HepG2 (cell line): ENCODE results near the gene ZNF667. TPM values are rescaled to one million over a fixed set of nuclear protein-coding genes. Genes with fewer than 3 reads are reported as not detected.

Experiments
- ATAC-seq: fragments of 200-7000 bp; cut with Tn5 transposase; 3 replicates; pipeline ENCODE4 v1.9.1; 2020; ENCODE audit warnings: mild to moderate bottlenecking, moderate library complexity
- Bru-seq: library from RNA; stranded (reverse); fragments of 400-500 nt; gene quantifications from one replicate; lab custom pipeline; 2021; lab: Mats Ljungman, UMichigan
- BruChase-seq, 2 experiments: library from RNA; stranded (reverse); fragments of 400-500 nt; gene quantifications; one replicate each; lab custom pipeline; 2021; lab: Mats Ljungman, UMichigan
- BruUV-seq: library from RNA; stranded (reverse); fragments of 400-500 nt; replicated peaks from 2 replicates; lab custom pipeline; 2021; lab: Mats Ljungman, UMichigan
- CTCF ChIA-PET: fragments of 300-600 bp; formaldehyde crosslinking; extraction: SDS; loops from one replicate; lab custom pipeline; 2021; ENCODE audit warnings: low total read pairs, inconsistent platforms, low intra/inter-chr PET ratio; lab: Yijun Ruan, JAX
- POLR2A ChIA-PET: fragments of 350-600 bp; sonication (Branson Sonifier 250); formaldehyde crosslinking; loops from one replicate; lab custom pipeline; 2020; ENCODE audit warnings: antibody characterized with exemption, inconsistent platforms; lab: Yijun Ruan, JAX
- DNase-seq: peaks from one replicate; pipeline ENCODE4 v3.0.0-alpha.2; 2015; ENCODE audit warnings: low spot score
- FAIRE-seq: peaks from 3 replicates; lab custom pipeline; 2011; peaks lifted over from hg19 to GRCh38; lab: Jason Lieb, UNC
- H2AFZ ChIP-seq: one replicate; pipeline ENCODE4 v1.6.1; 2011; ENCODE audit warnings: low read length, inconsistent platforms
- H3K27ac ChIP-seq: fragments of 300-600 bp; 3 replicates; pipeline ENCODE4 v1.8.0; 2011; ENCODE audit warnings: mixed run types, mild to moderate bottlenecking, mixed read lengths, low read length, inconsistent platforms; ENCODE audit not compliant: insufficient read depth; ENCODE audit errors: extremely low read length
- H3K27me3 ChIP-seq, 2 experiments: fragments of 200-600 bp in 1 of 2; 2 replicates in 1 of 2; 3 replicates in 1 of 2; pipeline versions ENCODE4 v1.6.0 to v1.8.0; 2011; ENCODE audit warnings: low read length in 2 of 2, mild to moderate bottlenecking in 2 of 2, moderate library complexity in 2 of 2, inconsistent platforms in 1 of 2; ENCODE audit not compliant: insufficient read depth in 2 of 2, control insufficient read depth in 1 of 2
- H3K36me3 ChIP-seq, 2 experiments: fragments of 200-600 bp in 1 of 2; replicated peaks in 1 of 2; 2 replicates in 1 of 2; 3 replicates in 1 of 2; pipeline versions ENCODE4 v1.5.1 to v1.8.0; 2011; ENCODE audit warnings: low read length in 2 of 2, inconsistent platforms in 1 of 2; ENCODE audit not compliant: insufficient read depth in 2 of 2, control insufficient read depth in 1 of 2
- H3K4me1 ChIP-seq: 2 replicates; pipeline ENCODE4 v1.5.1; 2012; ENCODE audit warnings: low read length, inconsistent platforms; ENCODE audit not compliant: insufficient read depth
- H3K4me2 ChIP-seq: 2 replicates; pipeline ENCODE4 v1.6.0; 2011; ENCODE audit warnings: low read depth, low read length, inconsistent platforms
- H3K4me3 ChIP-seq, 3 experiments: fragments of 200-600 bp in 1 of 3; sonication (generic), shearing (Covaris generic) in 1 of 3; replicated peaks in 1 of 3; 2 replicates each; pipeline ENCODE4 v1.5.1; 2011 to 2016; ENCODE audit warnings: low read length in 3 of 3, inconsistent platforms in 2 of 3, low read depth in 2 of 3, mild to moderate bottlenecking in 2 of 3, control low read depth in 1 of 3, mixed read lengths in 1 of 3; ENCODE audit not compliant: insufficient read depth in 1 of 3
- H3K79me2 ChIP-seq: one replicate; pipeline ENCODE4 v1.6.1; 2011; ENCODE audit warnings: low read length, inconsistent platforms; ENCODE audit not compliant: insufficient read depth
- H3K9ac ChIP-seq: 2 replicates; pipeline ENCODE4 v1.6.0; 2011; ENCODE audit warnings: mild to moderate bottlenecking, low read depth, low read length, inconsistent platforms; ENCODE audit not compliant: insufficient read depth
- H3K9me3 ChIP-seq: 2 replicates; pipeline ENCODE4 v1.5.1; 2012; ENCODE audit warnings: mild to moderate bottlenecking, low read length
- H4K20me1 ChIP-seq: 2 replicates; pipeline ENCODE4 v1.6.0; 2011; ENCODE audit warnings: inconsistent platforms, mild to moderate bottlenecking, low read length, moderate library complexity; ENCODE audit not compliant: insufficient read depth
- ADNP ChIP-seq: sonication (generic); formaldehyde crosslinking; IDR thresholded peaks from 2 replicates; pipeline ENCODE4 v1.4.0; 2020; ENCODE audit warnings: missing genetic modification reagents
- ARNT ChIP-seq: fragments of 450-650 bp; IDR thresholded peaks from 2 replicates; pipeline ENCODE4 v1.6.1; 2017
- ERF ChIP-seq: IDR thresholded peaks from 2 replicates; pipeline ENCODE4 v1.6.1; 2018; ENCODE audit warnings: missing biosample characterization, missing genetic modification reagents
- GABPA ChIP-seq, 2 experiments: IDR thresholded peaks; 2 replicates each; pipeline ENCODE4 v1.6.1; 2011 to 2016; ENCODE audit warnings: low read depth in 2 of 2, low read length in 1 of 2, missing biosample characterization in 1 of 2, missing genetic modification characterization in 1 of 2
- KMT2B ChIP-seq: IDR thresholded peaks from 2 replicates; pipeline ENCODE4 v1.6.1; 2016; ENCODE audit warnings: missing genetic modification reagents, missing compliant biosample characterization
- MXD3 ChIP-seq: IDR thresholded peaks from 2 replicates; pipeline ENCODE4 v1.6.1; 2016; ENCODE audit warnings: mild to moderate bottlenecking, missing biosample characterization, missing genetic modification reagents
- SMAD9 ChIP-seq: sonication (generic); formaldehyde crosslinking; IDR thresholded peaks from 2 replicates; pipeline ENCODE4 v1.5.1; 2020; ENCODE audit warnings: mild to moderate bottlenecking, missing genetic modification reagents
- SRSF9 ChIP-seq: fragments of 200-400 bp; formaldehyde crosslinking; IDR thresholded peaks from 2 replicates; pipeline ENCODE4 v1.6.1; 2018; ENCODE audit warnings: borderline replicate concordance, mild to moderate bottlenecking, low read depth, low read length; ENCODE audit not compliant: insufficient read depth, poor library complexity, severe bottlenecking
- TBX3 ChIP-seq: fragments of 450-650 bp; IDR thresholded peaks from 2 replicates; pipeline ENCODE4 v1.6.1; 2017; ENCODE audit warnings: antibody characterized with exemption, mild to moderate bottlenecking, inconsistent platforms, borderline replicate concordance
- TSC22D2 ChIP-seq: sonication (generic); formaldehyde crosslinking; IDR thresholded peaks from 2 replicates; pipeline ENCODE4 v1.5.1; 2020; ENCODE audit warnings: missing genetic modification reagents, mild to moderate bottlenecking, borderline replicate concordance
- ZNF20 ChIP-seq: sonication (generic); formaldehyde crosslinking; IDR thresholded peaks from 2 replicates; pipeline ENCODE4 v1.4.0; 2020; ENCODE audit warnings: mild to moderate bottlenecking, moderate library complexity, missing genetic modification reagents
- ZNF468 ChIP-seq: sonication (generic); formaldehyde crosslinking; IDR thresholded peaks from 2 replicates; pipeline ENCODE4 v1.8.0; 2022; ENCODE audit warnings: mild to moderate bottlenecking, moderate library complexity, missing genetic modification reagents
- ZNF777 ChIP-seq: sonication (generic); formaldehyde crosslinking; IDR thresholded peaks from 2 replicates; pipeline ENCODE4 v1.4.0; 2020; ENCODE audit warnings: missing genetic modification reagents
- ZNF790 ChIP-seq: sonication (generic); formaldehyde crosslinking; IDR thresholded peaks from 2 replicates; pipeline ENCODE4 v1.8.0; 2022; ENCODE audit warnings: missing genetic modification reagents, mild to moderate bottlenecking, borderline replicate concordance
- ZSCAN20 ChIP-seq: sonication (generic); formaldehyde crosslinking; IDR thresholded peaks from 2 replicates; pipeline ENCODE4 v1.4.0; 2020; ENCODE audit warnings: missing genetic modification reagents, mild to moderate bottlenecking, borderline replicate concordance
- ZSCAN5A ChIP-seq: sonication (generic); formaldehyde crosslinking; IDR thresholded peaks from 2 replicates; pipeline ENCODE4 v1.8.0; 2022; ENCODE audit warnings: mild to moderate bottlenecking, missing genetic modification reagents, borderline replicate concordance
- WGBS: methylation state at CpG from one replicate; pipeline ENCODE4 v1.1.6; 2017; ENCODE audit warnings: low lambda C conversion rate; 5-methylcytosine and 5-hydroxymethylcytosine counted together
- in situ Hi-C: cut with HindIII; loops from 2 replicates; pipeline ENCODE4 v1.10.0; 2017; ENCODE audit warnings: low pct_unique_long_range_greater_than_20kb; ENCODE audit not compliant: extremely low pct_ligation_motif_present
- intact Hi-C: fragments of 100-400 bp; cut with micrococcal nuclease; formaldehyde crosslinking; loops from one replicate; pipeline ENCODE4 v1.10.0; 2022; ENCODE audit not compliant: unreplicated experiment
- long read RNA-seq, 2 experiments: library from RNA in 1 of 2; library from polyadenylated mRNA in 1 of 2; stranded (forward) in 1 of 2; unstranded in 1 of 2; transcript quantifications; one replicate each; pipeline ENCODE4 v2.0.0, GENCODE V29; 2019 to 2022
- polyA minus RNA-seq, 3 experiments: library from RNA; depleted of rRNA, polyadenylated mRNA; stranded (reverse); fragments of >200 nt; gene quantifications; 2 replicates each; pipeline ENCODE4 v1.2.3, GENCODE V29; 2011; ENCODE audit warnings: low replicate concordance in 1 of 3
- polyA plus RNA-seq, 8 experiments: library from polyadenylated mRNA; depleted of rRNA in 3 of 8; stranded (reverse) in 7 of 8; unstranded in 1 of 8; fragments of >200 nt; fragmentation: Illumina TruSeq in 4 of 8; extraction: Trizol in 4 of 8; gene quantifications; 2 replicates each; pipeline versions ENCODE4 v1.2.1 to v1.2.3, GENCODE V29; 2011 to 2016; ENCODE audit warnings: low read depth in 4 of 8, missing spikeins in 1 of 8, mixed read lengths in 1 of 8; ENCODE audit not compliant: insufficient read depth in 1 of 8
- total RNA-seq, 5 experiments: library from RNA; depleted of rRNA; stranded (reverse); fragments of >200 nt; fragmentation: Illumina TruSeq; extraction: Trizol; gene quantifications; 2 replicates each; pipeline ENCODE4 v1.2.3, GENCODE V29; 2016; ENCODE audit warnings: low read depth in 1 of 5

ZNF667 gene
- total RNA-seq (2016; rRNA removed; fragmentation: Illumina TruSeq; extraction: Trizol) = not detected in 2 replicates
- not detected in 2 replicates for total RNA-seq (2016; cell fraction: cytosol; rRNA removed; fragmentation: Illumina TruSeq; extraction: Trizol; ENCODE audit: low read depth)
- total RNA-seq (2016; cell fraction: insoluble cytoplasmic fraction; rRNA removed; fragmentation: Illumina TruSeq; extraction: Trizol) = not detected in 2 replicates
- not detected in 2 replicates for total RNA-seq (2016; cell fraction: membrane; rRNA removed; fragmentation: Illumina TruSeq; extraction: Trizol)
- total RNA-seq (2016; cell fraction: nucleus; rRNA removed; fragmentation: Illumina TruSeq; extraction: Trizol) = not detected in 2 replicates
- not detected in 2 replicates for polyA plus RNA-seq (2011; rRNA removed)
- not detected in 2 replicates for polyA plus RNA-seq (2011; cell fraction: cytosol; rRNA removed)
- not detected in 2 replicates for polyA plus RNA-seq (2011; cell fraction: nucleus; rRNA removed)
- polyA plus RNA-seq (2012) = not detected in 2 replicates
- polyA plus RNA-seq (2016; cell fraction: cytosol; fragmentation: Illumina TruSeq; extraction: Trizol; ENCODE audit: low read depth) = not detected in 2 replicates
- polyA plus RNA-seq (2016; cell fraction: insoluble cytoplasmic fraction; fragmentation: Illumina TruSeq; extraction: Trizol; ENCODE audit: low read depth) = not detected in 2 replicates
- not detected in 2 replicates for polyA plus RNA-seq (2016; cell fraction: membrane; fragmentation: Illumina TruSeq; extraction: Trizol; ENCODE audit: low read depth)
- not detected in 2 replicates for polyA plus RNA-seq (2016; cell fraction: nucleus; fragmentation: Illumina TruSeq; extraction: Trizol; ENCODE audit: insufficient read depth, low read depth)
- polyA minus RNA-seq (2011; rRNA and poly(A)+ RNA removed; ENCODE audit: low replicate concordance) = not detected in 2 replicates
- not detected in 2 replicates for polyA minus RNA-seq (2011; cell fraction: cytosol; rRNA and poly(A)+ RNA removed)
- polyA minus RNA-seq (2011; cell fraction: nucleus; rRNA and poly(A)+ RNA removed) = not detected in 2 replicates
- not detected for Bru-seq, nascent RNA
- BruChase-seq, experiment 1, labeled RNA remaining after a 6-hour chase = not detected
- not detected for BruChase-seq, experiment 2, labeled RNA remaining after a 2-hour chase
- long read RNA-seq, experiment 1 = 0 reads
- long read RNA-seq, experiment 2 = 0 reads

GRCh38 chr19:56476651-56477428 lies at the start of gene ZNF667:
ZNF667 (minus strand) TSS chr19:56477345; CDS start chr19:56462370, 14,975 bp downstream.
- TF ChIP-seq SRSF9 = no peak
- no peak for TF ChIP-seq ZNF20 (CRISPR knock-in tag)
- no peak for TF ChIP-seq ZNF468 (CRISPR knock-in tag)
- TF ChIP-seq ZSCAN20 (CRISPR knock-in tag) = no peak
- TF ChIP-seq ZSCAN5A (CRISPR knock-in tag) = no peak
- no peak for TF ChIP-seq SMAD9 (CRISPR knock-in tag)
- TF ChIP-seq ARNT = no peak
- no peak for TF ChIP-seq ZNF790
- no peak for TF ChIP-seq GABPA (IDR thresholded peaks at IDR 0.05; ENCODE audit: low read depth, low read length)
- TF ChIP-seq GABPA (CRISPR knock-in tag; IDR thresholded peaks at IDR 0.05; ENCODE audit: low read depth) = no peak
- TF ChIP-seq KMT2B (CRISPR knock-in tag) = no peak
- no peak for TF ChIP-seq MXD3 (CRISPR knock-in tag)
- no peak for TF ChIP-seq ZNF777 (CRISPR knock-in tag)
- no peak for TF ChIP-seq TSC22D2 (CRISPR knock-in tag)
- TF ChIP-seq ADNP (CRISPR knock-in tag) = no peak
- no peak for TF ChIP-seq ERF
- no peak for TF ChIP-seq TBX3
- TF ChIP-seq, all 625 proteins: peak for 0
- intact Hi-C loops (no loop called here), in situ Hi-C loops (no loop called here)
- no peak within 1 kb of the TSS for H3K4me3 ChIP-seq
- ChIA-PET CTCF (no interaction called here), POLR2A (no interaction called here)
- peaks cover 89% of the 10 kb centered on the region for H3K9me3 ChIP-seq
- WGBS = 64% methylated on average over 58 of the region's 69 CpGs
- DNase-seq (no peak), ATAC-seq (no peak), FAIRE-seq (no peak)
- H3K9ac ChIP-seq = no peak within 1 kb of the TSS
- no peak within 1 kb of the TSS for H3K4me2 ChIP-seq
- no peak within 1 kb of the TSS for H3K27ac ChIP-seq
- H3K36me3 ChIP-seq = no peaks in the 10 kb centered on the region
- no peaks in the 10 kb centered on the region for H3K79me2 ChIP-seq
- no peaks in the 10 kb centered on the region for H3K4me1 ChIP-seq
- H2AFZ ChIP-seq = no peak within 1 kb of the TSS
- BruUV-seq = no TSS peak
- H3K27me3 ChIP-seq = no peaks in the 10 kb centered on the region
- no peaks in the 10 kb centered on the region for H4K20me1 ChIP-seq
